GM19455 (cell line): ENCODE results near the gene RNF141.

ENCODE experiments used
- ATAC-seq: cut with Tn5 transposase; IDR thresholded peaks from one replicate; pipeline ENCODE4 v1.9.1; 2021; ENCODE audit not compliant: unreplicated experiment

The RNF141 gene

GRCh38 chr11:10484461-10485180 is 56.4 kb downstream of the RNF141 start:
- no peak for ATAC-seq

DNA sequence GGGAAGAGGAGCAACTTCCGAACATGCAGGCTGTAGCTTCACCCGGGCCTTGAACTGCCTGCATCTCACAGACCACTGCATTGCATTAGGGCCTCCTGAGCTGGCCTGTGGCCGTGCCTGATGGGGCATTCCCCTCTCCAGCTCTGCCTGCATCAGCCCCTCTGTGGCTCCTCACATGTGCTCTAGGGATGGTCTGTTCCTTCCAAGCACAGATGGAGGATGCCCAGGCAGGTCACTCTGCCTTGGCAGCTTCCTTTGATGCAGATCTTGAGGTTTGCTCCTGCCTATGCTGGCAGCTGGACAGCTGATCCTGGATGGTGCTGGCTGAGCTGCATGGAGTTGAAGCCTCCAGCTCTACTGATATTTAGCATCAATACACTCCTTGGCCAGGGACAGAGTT is 57.4 kb downstream of the RNF141 start:
- no peak for ATAC-seq

- ATAC-seq: no peak
Measured at GRCh38 chr11:10483174-10483573, 57.8 kb downstream of the RNF141 start.

- ATAC-seq: no peak
Measured at GRCh38 chr11:10481560-10482349, 59.2 kb downstream of the RNF141 start.

- no peak for ATAC-seq
Measured at GRCh38 chr11:10480760-10481159, 60.2 kb downstream of the RNF141 start.

DNA sequence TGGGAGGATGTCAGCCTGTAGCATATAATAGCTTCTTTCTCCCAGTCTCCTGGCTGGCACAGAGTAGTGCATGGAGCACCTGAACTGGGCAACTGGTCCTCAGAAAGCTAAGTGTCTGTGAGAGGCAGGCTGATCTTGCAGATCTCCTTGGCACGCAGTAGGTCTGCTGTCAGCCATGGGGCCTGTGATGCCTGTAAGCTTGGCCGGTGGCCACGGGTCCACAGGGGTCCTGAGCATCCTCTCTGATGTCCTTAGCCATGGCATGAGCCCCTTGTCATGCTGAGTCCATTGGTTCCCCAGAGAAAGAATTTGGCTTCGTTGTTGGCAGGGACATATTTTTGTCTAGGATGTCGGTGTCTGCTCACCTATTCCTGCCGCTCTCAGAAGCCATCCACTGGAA is 61.0 kb downstream of the RNF141 start:
- ATAC-seq: no peak

DNA sequence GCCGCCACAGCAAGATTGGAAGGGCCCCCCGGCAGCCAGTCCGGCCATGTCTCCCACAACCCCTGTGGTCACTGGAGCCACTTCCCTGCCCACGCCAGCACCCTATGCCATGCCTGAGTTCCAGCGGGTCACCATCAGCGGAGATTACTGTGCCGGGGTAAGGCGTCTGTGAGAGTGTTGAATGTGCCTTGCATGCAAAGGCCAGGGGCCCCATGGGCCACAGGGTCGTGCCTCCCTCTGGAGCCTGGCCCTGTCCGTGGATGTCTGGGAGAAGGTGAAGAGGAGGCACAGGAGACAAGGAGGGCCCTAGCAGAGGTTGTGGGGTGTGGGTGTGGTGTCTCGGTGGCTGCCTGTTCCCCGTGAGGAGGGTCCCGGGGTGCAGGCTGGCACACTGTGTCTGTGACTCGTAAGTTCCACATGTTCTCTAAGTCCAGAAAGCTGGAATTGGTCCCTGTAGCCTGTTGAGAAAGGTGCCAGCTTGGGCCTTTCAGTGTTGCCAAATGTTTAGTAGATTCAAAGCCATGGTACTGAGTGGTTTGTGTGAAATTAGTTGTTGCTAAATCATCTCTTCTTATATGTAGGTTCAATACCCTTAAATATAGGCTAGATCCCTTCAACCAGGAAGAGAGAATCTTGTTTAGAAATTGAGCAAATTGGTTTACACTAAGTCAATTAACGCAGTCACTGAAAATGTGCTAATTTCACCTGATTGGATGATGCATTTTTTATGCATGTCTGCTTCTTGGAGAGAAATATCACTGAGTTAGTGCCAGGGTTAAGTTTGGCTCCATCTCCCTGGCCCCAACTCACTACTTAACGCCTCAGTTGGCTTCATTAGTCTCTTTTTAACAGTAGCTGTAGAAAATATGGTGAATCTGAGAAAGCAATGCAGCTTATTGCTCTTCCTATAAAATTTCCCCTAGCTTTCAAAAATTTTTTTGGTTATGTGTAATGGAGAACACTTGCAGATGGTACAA is 62.1 kb downstream of the RNF141 start:
- ATAC-seq: no peak

DNA sequence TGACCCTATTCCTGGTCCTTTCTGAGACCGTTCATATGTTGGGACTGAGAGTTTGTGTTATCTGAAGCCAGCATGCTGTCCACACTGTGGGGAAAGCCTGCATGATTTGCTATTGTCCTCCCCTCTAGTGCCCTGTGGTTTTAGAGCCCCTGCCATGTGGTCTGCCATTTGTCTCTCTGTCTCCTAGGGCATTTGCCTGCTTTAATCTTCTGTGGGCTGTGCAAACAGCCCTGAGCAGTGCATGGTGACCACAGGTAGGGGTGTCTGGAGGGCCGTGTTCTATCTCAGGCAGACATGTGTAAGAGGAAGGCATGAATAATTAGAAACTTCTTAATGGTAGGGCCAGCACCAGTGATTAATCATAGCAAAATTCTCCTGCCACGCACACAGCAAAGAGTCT is 62.9 kb downstream of the RNF141 start:
- no peak for ATAC-seq

- ATAC-seq: no peak
Measured at GRCh38 chr11:10477690-10478046, 63.3 kb downstream of the RNF141 start.

DNA sequence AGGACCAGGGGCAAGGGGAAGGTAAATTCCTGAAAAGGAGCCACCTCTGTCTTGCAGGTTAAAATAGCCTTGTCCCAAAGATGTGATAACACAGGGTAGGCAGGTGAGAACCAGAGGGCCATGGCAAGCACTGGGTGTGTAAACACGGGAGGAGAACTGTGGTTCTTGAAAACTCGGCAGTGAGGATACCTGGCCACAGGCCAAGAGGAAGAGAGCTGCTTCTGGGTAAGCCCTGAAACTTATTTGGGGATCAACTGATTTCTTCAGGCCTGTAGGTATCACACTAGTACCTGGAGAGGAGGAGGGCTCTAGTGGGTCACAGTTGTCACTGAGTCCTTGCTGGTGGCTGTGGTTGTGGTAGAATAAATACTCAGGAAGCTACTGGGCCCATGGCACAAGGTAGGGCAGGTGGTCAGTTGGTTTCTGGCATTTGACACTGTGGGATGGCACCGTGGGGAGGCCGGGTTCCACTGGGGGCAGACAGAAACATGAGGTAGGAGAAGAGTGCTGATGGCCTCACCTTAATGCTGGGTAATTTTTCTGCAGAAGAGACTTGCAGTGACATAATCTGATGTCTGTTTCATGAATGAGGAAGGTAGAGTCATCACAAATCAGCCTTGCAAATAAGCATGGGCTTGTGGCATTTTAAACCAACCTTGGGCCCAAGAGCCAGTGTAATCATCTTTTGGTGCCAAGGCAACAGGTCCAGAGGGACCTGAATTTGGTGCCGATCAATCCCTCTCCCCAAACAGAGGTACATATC is 63.9 kb downstream of the RNF141 start:
- no peak for ATAC-seq

- no peak for ATAC-seq
Measured at GRCh38 chr11:10476342-10476741, 64.6 kb downstream of the RNF141 start.

DNA sequence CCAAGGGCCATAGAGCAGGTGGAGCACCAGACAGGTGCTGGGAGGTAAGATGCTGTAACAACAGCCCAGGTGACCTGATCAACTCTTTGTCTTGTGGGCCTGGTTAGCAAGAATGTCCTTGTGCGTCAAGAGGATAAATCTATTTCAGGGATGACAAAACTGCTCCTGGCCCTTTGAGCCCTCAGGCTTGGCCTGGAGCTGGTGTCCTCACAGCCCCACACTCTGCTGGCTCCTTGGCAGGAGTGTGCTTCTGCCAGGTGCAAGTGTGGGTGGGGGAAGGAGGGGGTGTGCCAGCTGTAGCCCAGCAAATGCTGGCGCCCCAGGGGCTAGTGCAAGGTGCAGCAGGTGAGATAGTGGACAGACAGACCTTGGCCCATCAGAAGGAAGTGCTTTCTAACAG is 66.4 kb downstream of the RNF141 start:
- no peak for ATAC-seq

GRCh38 chr11:10473371-10473770 is 67.6 kb downstream of the RNF141 start:
- no peak for ATAC-seq

DNA sequence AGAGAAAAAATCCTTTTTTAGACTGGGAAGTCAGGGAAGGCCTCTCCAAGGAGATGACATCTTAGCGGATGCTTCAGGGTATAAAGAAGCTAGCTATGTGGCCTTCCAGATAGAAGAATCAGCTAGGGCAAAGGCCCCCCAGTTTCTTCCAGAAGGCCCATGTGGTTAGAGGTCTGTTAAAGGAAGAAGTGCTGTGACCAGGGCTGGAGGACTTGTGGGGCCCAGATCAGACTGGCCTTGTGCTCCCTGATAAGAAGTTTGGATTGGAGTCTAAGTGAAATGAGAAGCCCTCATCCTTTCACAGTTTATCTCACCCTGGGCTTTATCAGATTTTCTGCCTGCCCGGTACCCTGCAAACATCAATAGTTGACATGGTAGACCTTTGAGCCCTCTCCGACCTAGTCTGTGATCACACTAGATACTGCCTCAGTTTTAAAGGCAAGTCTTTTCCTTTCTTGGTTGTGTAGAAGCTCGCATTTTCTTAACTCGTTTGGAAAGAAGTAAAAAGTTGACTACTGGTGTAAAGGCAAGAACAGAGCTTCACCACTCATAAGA is 78.2 kb downstream of the RNF141 start:
- no peak for ATAC-seq
